Immature natural killer cell (primary cell): ENCODE results near the gene ARL5B. TPM values are rescaled to one million over a fixed set of nuclear protein-coding genes. Genes with fewer than 3 reads are reported as not detected.

Experiments used
- DNase-seq, 3 donors: peaks; one replicate each; pipeline ENCODE4 v3.0.0; 2022; ENCODE audit warnings: mixed read lengths in 1 of 3
- H3K27ac Mint-ChIP-seq, 6 donors: one replicate each; pipeline ENCODE4 v1.8.0; 2020; ENCODE audit warnings: mixed read lengths in 6 of 6, mild to moderate bottlenecking in 5 of 6, inconsistent platforms in 4 of 6, moderate library complexity in 3 of 6
- H3K27me3 Mint-ChIP-seq, 3 donors: one replicate each; pipeline ENCODE4 v1.8.0; 2020 to 2021; ENCODE audit warnings: low read depth in 3 of 3, mild to moderate bottlenecking in 3 of 3, mixed read lengths in 3 of 3, moderate library complexity in 3 of 3, inconsistent platforms in 1 of 3
- H3K36me3 Mint-ChIP-seq, 3 donors: one replicate each; pipeline ENCODE4 v1.8.0; 2020; ENCODE audit warnings: mixed read lengths in 3 of 3, inconsistent platforms in 2 of 3, mild to moderate bottlenecking in 2 of 3
- H3K4me1 Mint-ChIP-seq, 2 donors: one replicate each; pipeline ENCODE4 v1.8.0; 2020; ENCODE audit warnings: inconsistent platforms in 2 of 2, mild to moderate bottlenecking in 2 of 2, mixed read lengths in 2 of 2, moderate library complexity in 1 of 2
- H3K4me3 Mint-ChIP-seq, 5 donors: one replicate each; pipeline ENCODE4 v1.8.0; 2020; ENCODE audit warnings: mild to moderate bottlenecking in 5 of 5, mixed read lengths in 5 of 5, inconsistent platforms in 3 of 5, moderate library complexity in 3 of 5
- H3K9me3 Mint-ChIP-seq, 6 donors: one replicate each; pipeline ENCODE4 v1.8.0; 2020; ENCODE audit warnings: mild to moderate bottlenecking in 6 of 6, mixed read lengths in 6 of 6, inconsistent platforms in 4 of 6, moderate library complexity in 3 of 6
- polyA plus RNA-seq, 3 donors: library from polyadenylated mRNA; unstranded; fragments of 300-500 nt; fragmentation: Illumina TruSeq; gene quantifications; one replicate each; pipeline ENCODE4 v1.2.3, GENCODE V29; 2021

The ARL5B gene
- polyA plus RNA-seq, 3 donors from 2014 or later: 0.84 to 1.7 (median 1.6) TPM

- Mint-ChIP-seq H3K27ac (no peak overlapping the region), H3K9me3 (no peaks in the 10 kb centered on the region), H3K4me3 (no peak overlapping the region), H3K27me3 (peaks cover 7 to 10% (median 8%) of the 10 kb centered on the region in 3 donors), H3K36me3 (peaks cover 0 to 26% (median 4%) of the 10 kb centered on the region in 3 donors), H3K4me1 (peaks cover 26 to 31% of the 10 kb centered on the region in 2 donors)
- DNase-seq: no peak
Measured at GRCh38 chr10:18647151-18647550, 12.1 kb upstream of the ARL5B start.

- Mint-ChIP-seq H3K27ac (peak overlapping the region in 2 of 6 donors; percentile 10 to 16), H3K27me3 (peaks cover 7 to 15% (median 8%) of the 10 kb centered on the region in 3 donors), H3K9me3 (no peaks in the 10 kb centered on the region), H3K4me1 (peaks cover 30 to 35% of the 10 kb centered on the region in 2 donors), H3K36me3 (peaks cover 0 to 26% (median 6%) of the 10 kb centered on the region in 3 donors), H3K4me3 (no peak overlapping the region)
- no peak for DNase-seq
Measured at GRCh38 chr10:18647945-18648344, 11.3 kb upstream of the ARL5B start.

- no peaks in the 10 kb centered on the region for H3K9me3 Mint-ChIP-seq
- H3K4me3 Mint-ChIP-seq: peak overlapping the region; percentile 53 to 99 (median 96)
- H3K4me1 Mint-ChIP-seq: peaks cover 30 to 35% of the 10 kb centered on the region in 2 donors
- H3K27me3 Mint-ChIP-seq: peaks cover 7 to 15% (median 8%) of the 10 kb centered on the region in 3 donors
- peaks cover 0 to 22% (median 16%) of the 10 kb centered on the region in 3 donors for H3K36me3 Mint-ChIP-seq
- DNase-seq: no peak
- H3K27ac Mint-ChIP-seq: peak overlapping the region in 5 of 6 donors; percentile 24 to 100 (median 73)
Measured at GRCh38 chr10:18649364-18649959, 9.8 kb upstream of the ARL5B start.

GRCh38 chr10:18650404-18650997, 8.7 kb upstream of the ARL5B start:
- peak overlapping the region; percentile 92 to 99 (median 99) for H3K4me3 Mint-ChIP-seq
- H3K27me3 Mint-ChIP-seq: peaks cover 7 to 15% (median 8%) of the 10 kb centered on the region in 3 donors
- no peaks in the 10 kb centered on the region for H3K9me3 Mint-ChIP-seq
- H3K4me1 Mint-ChIP-seq: peaks cover 30 to 35% of the 10 kb centered on the region in 2 donors
- DNase-seq: peak in 1 of 3 donors; percentile 10
- H3K36me3 Mint-ChIP-seq: peaks cover 0 to 23% (median 20%) of the 10 kb centered on the region in 3 donors
- H3K27ac Mint-ChIP-seq: peak overlapping the region; percentile 94 to 100 (median 99)

- Mint-ChIP-seq H3K36me3 (peaks cover 0 to 24% (median 19%) of the 10 kb centered on the region in 3 donors), H3K9me3 (no peaks in the 10 kb centered on the region), H3K27me3 (peaks cover 7 to 15% (median 8%) of the 10 kb centered on the region in 3 donors), H3K27ac (peak within 1 kb of the TSS; percentile 94 to 100 (median 99)), H3K4me1 (peaks cover 30 to 40% of the 10 kb centered on the region in 2 donors), H3K4me3 (peak within 1 kb of the TSS; percentile 92 to 99 (median 99))
- peak; percentile 94 to 95 (median 94) for DNase-seq
Measured at GRCh38 chr10:18651324-18652007, 7.8 kb upstream of the ARL5B start, which contains the start of gene NSUN6. Gene NSUN6 (minus strand): TSS chr10:18651587. CDS start chr10:18651203, 384 bp downstream.

GRCh38 chr10:18653112-18653511, 6.1 kb upstream of the ARL5B start:
- peaks cover 32 to 45% of the 10 kb centered on the region in 2 donors for H3K4me1 Mint-ChIP-seq
- no peaks in the 10 kb centered on the region for H3K9me3 Mint-ChIP-seq
- H3K36me3 Mint-ChIP-seq: peaks cover 0 to 21% (median 13%) of the 10 kb centered on the region in 3 donors
- H3K27me3 Mint-ChIP-seq: peaks cover 7 to 15% (median 8%) of the 10 kb centered on the region in 3 donors
- no peak for DNase-seq
- peak overlapping the region; percentile 49 to 100 (median 99) for H3K27ac Mint-ChIP-seq
- peak overlapping the region in 1 of 5 donors; percentile 46 for H3K4me3 Mint-ChIP-seq

- H3K27me3 Mint-ChIP-seq: peaks cover 14 to 25% (median 15%) of the 10 kb centered on the region in 3 donors
- peaks cover 0 to 20% (median 12%) of the 10 kb centered on the region in 3 donors for H3K36me3 Mint-ChIP-seq
- peak overlapping the region in 3 of 6 donors; percentile 31 to 73 (median 51) for H3K27ac Mint-ChIP-seq
- no peak for DNase-seq
- H3K4me1 Mint-ChIP-seq: peaks cover 41 to 50% of the 10 kb centered on the region in 2 donors
- H3K9me3 Mint-ChIP-seq: no peaks in the 10 kb centered on the region
- H3K4me3 Mint-ChIP-seq: no peak overlapping the region
Measured at GRCh38 chr10:18656724-18657123, 2.5 kb upstream of the ARL5B start.

- Mint-ChIP-seq H3K9me3 (no peaks in the 10 kb centered on the region), H3K27ac (peak overlapping the region; percentile 97 to 100 (median 98)), H3K27me3 (peaks cover 13 to 19% (median 13%) of the 10 kb centered on the region in 3 donors), H3K4me3 (peak overlapping the region; percentile 94 to 100 (median 98)), H3K36me3 (peaks cover 0 to 16% (median 12%) of the 10 kb centered on the region in 3 donors), H3K4me1 (peaks cover 41 to 50% of the 10 kb centered on the region in 2 donors)
- DNase-seq: peak in 2 of 3 donors; percentile 10 to 31
Measured at GRCh38 chr10:18658271-18659124, 733 bp upstream of the ARL5B start.

- Mint-ChIP-seq H3K9me3 (no peaks in the 10 kb centered on the region), H3K4me1 (peaks cover 50 to 60% of the 10 kb centered on the region in 2 donors), H3K4me3 (peak overlapping the region; percentile 94 to 100 (median 98)), H3K27me3 (peaks cover 13 to 19% (median 13%) of the 10 kb centered on the region in 3 donors), H3K36me3 (peaks cover 0 to 6% (median 2%) of the 10 kb centered on the region in 3 donors), H3K27ac (peak overlapping the region; percentile 96 to 100 (median 98))
- DNase-seq: peak in 2 of 3 donors; percentile 7 to 14
Measured at GRCh38 chr10:18659819-18660535, 746 bp downstream of the ARL5B start.

- Mint-ChIP-seq H3K4me3 (peak overlapping the region; percentile 7 to 61 (median 44)), H3K27me3 (peaks cover 13 to 19% (median 13%) of the 10 kb centered on the region in 3 donors), H3K36me3 (peaks cover 0 to under 1% (median 0%) of the 10 kb centered on the region in 3 donors), H3K27ac (peak overlapping the region in 5 of 6 donors; percentile 47 to 100 (median 70)), H3K9me3 (no peaks in the 10 kb centered on the region), H3K4me1 (peaks cover 58 to 65% of the 10 kb centered on the region in 2 donors)
- DNase-seq: no peak
Measured at GRCh38 chr10:18660816-18661431, 1.7 kb downstream of the ARL5B start.

GRCh38 chr10:18664841-18665478, 5.7 kb downstream of the ARL5B start:
- Mint-ChIP-seq H3K4me1 (peaks cover 42 to 57% of the 10 kb centered on the region in 2 donors), H3K4me3 (no peak overlapping the region), H3K27me3 (peaks cover under 1 to 7% (median 5%) of the 10 kb centered on the region in 3 donors), H3K9me3 (no peaks in the 10 kb centered on the region), H3K36me3 (peaks cover 0 to 5% (median 0%) of the 10 kb centered on the region in 3 donors), H3K27ac (peak overlapping the region in 1 of 6 donors; percentile 36)
- no peak for DNase-seq
